OCI-M1 (cell line): ENCODE results near the gene SBK1.
"Not testable (repeated sequence)": the region's sequence is repeated elsewhere in the genome, so short reads cannot be mapped to it uniquely, and the experiment has no call there.

ENCODE experiments used
- DNase-seq: peaks from one replicate; lab custom pipeline; 2025; lab: John Stamatoyannopoulos, UW

Gene SBK1

GRCh38 chr16:28291651-28292626 is at the start of gene SBK1:
SBK1 (plus strand) TSS chr16:28292525; CDS start chr16:28317392, 24,867 bp downstream.
- DNase-seq = peak; percentile 74

- DNase-seq = not testable (repeated sequence)
Observed at GRCh38 chr16:28249483-28249882, 42.8 kb upstream of the SBK1 start.

GRCh38 chr16:28250999-28251398 is 41.3 kb upstream of the SBK1 start:
- no peak for DNase-seq

GRCh38 chr16:28254158-28254557 is 38.2 kb upstream of the SBK1 start:
- DNase-seq = no peak

- no peak for DNase-seq
Observed at GRCh38 chr16:28255838-28256237, 36.5 kb upstream of the SBK1 start.

- DNase-seq = no peak
Observed at GRCh38 chr16:28257256-28257655, 35.1 kb upstream of the SBK1 start.

GRCh38 chr16:28258567-28258966 is 33.8 kb upstream of the SBK1 start:
- no peak for DNase-seq

- no peak for DNase-seq
Observed at GRCh38 chr16:28259091-28259780, 33.1 kb upstream of the SBK1 start.

GRCh38 chr16:28259781-28260150 is 32.6 kb upstream of the SBK1 start:
- no peak for DNase-seq

- DNase-seq = no peak
Observed at GRCh38 chr16:28260193-28260592, 32.1 kb upstream of the SBK1 start.

- DNase-seq = no peak
Observed at GRCh38 chr16:28261942-28262341, 30.4 kb upstream of the SBK1 start.

GRCh38 chr16:28263305-28263704 is 29.0 kb upstream of the SBK1 start:
- no peak for DNase-seq

GRCh38 chr16:28264656-28265055 is 27.7 kb upstream of the SBK1 start:
- no peak for DNase-seq

GRCh38 chr16:28265822-28266221 is 26.5 kb upstream of the SBK1 start:
- no peak for DNase-seq

- no peak for DNase-seq
Observed at GRCh38 chr16:28267356-28267755, 25.0 kb upstream of the SBK1 start.

- peak; percentile 48 for DNase-seq
Observed at GRCh38 chr16:28273511-28273910, 18.8 kb upstream of the SBK1 start.

- DNase-seq = no peak
Observed at GRCh38 chr16:28274676-28275075, 17.6 kb upstream of the SBK1 start.

- no peak for DNase-seq
Observed at GRCh38 chr16:28276301-28276700, 16.0 kb upstream of the SBK1 start.

GRCh38 chr16:28277537-28278388 is 14.6 kb upstream of the SBK1 start:
- DNase-seq = peak; percentile 90

GRCh38 chr16:28279006-28279405 is 13.3 kb upstream of the SBK1 start:
- DNase-seq = no peak

- peak; percentile 29 for DNase-seq
Observed at GRCh38 chr16:28280881-28281836, 11.2 kb upstream of the SBK1 start.
